Mammary epithelial cell (primary cell): Measurements from ENCODE around the gene HPF1.

Source experiments
- CTCF ChIP-seq, 2 donors: IDR thresholded peaks in 1 of 2; conservative IDR thresholded peaks in 1 of 2; 2 replicates each; pipeline ENCODE4 v1.5.1; 2011 to 2012; ENCODE audit warnings: inconsistent platforms in 2 of 2, low read length in 2 of 2, mild to moderate bottlenecking in 2 of 2, control low read depth in 1 of 2, low read depth in 1 of 2; ENCODE audit not compliant: insufficient read depth in 1 of 2; ENCODE audit errors: extremely low read depth in 1 of 2
- EZH2 ChIP-seq: IDR thresholded peaks from 2 replicates; pipeline ENCODE4 v1.6.1; 2012; ENCODE audit warnings: low read length, inconsistent platforms, borderline replicate concordance

GRCh38 chr4:169724260-169724659, 33.5 kb downstream of the HPF1 start:
- TF ChIP-seq CTCF (conservative IDR thresholded peaks at IDR 0.05 in 1 of 2, IDR thresholded peaks at IDR 0.05 in 1 of 2; ENCODE audit: extremely low read depth in 1 of 2, insufficient read depth in 1 of 2, low read depth in 1 of 2, low read length in 2 of 2) (no peak), EZH2 (no peak)
